ENCODE measurements around the gene CD22.

The CD22 gene

GRCh38 chr19:35381318-35381717 is 52.3 kb downstream of the CD22 start:
- DNase-seq (ENCODE audit: low read depth in 2 of 3, low spot score in 2 of 3): no peak

GRCh38 chr19:35381926-35382325 is 52.9 kb downstream of the CD22 start:
- DNase-seq (ENCODE audit: low read depth in 2 of 3, low spot score in 2 of 3): no peak

- DNase-seq (ENCODE audit: low read depth in 2 of 3, low spot score in 2 of 3): no peak
Measured at GRCh38 chr19:35383536-35383935, 54.5 kb downstream of the CD22 start.

- no peak for DNase-seq (ENCODE audit: low read depth in 2 of 3, low spot score in 2 of 3)
Measured at GRCh38 chr19:35388277-35389054, 59.5 kb downstream of the CD22 start.

GRCh38 chr19:35389192-35389861 is 60.3 kb downstream of the CD22 start:
- DNase-seq (ENCODE audit: low read depth in 2 of 3, low spot score in 2 of 3): no peak

GRCh38 chr19:35392742-35393715 is 64.0 kb downstream of the CD22 start:
- DNase-seq (ENCODE audit: low read depth in 2 of 3, low spot score in 2 of 3): no peak

GRCh38 chr19:35395382-35396199 is 66.6 kb downstream of the CD22 start:
- DNase-seq (ENCODE audit: low read depth in 2 of 3, low spot score in 2 of 3): no peak

- no peak for DNase-seq (ENCODE audit: low read depth in 2 of 3, low spot score in 2 of 3)
Measured at GRCh38 chr19:35396240-35396885, 67.4 kb downstream of the CD22 start.
